Measurements from ENCODE around the gene CFAP126.
A peak's percentile ranks its signal among the peaks of the same experiment; 100 is the strongest.

Gene CFAP126

DNA sequence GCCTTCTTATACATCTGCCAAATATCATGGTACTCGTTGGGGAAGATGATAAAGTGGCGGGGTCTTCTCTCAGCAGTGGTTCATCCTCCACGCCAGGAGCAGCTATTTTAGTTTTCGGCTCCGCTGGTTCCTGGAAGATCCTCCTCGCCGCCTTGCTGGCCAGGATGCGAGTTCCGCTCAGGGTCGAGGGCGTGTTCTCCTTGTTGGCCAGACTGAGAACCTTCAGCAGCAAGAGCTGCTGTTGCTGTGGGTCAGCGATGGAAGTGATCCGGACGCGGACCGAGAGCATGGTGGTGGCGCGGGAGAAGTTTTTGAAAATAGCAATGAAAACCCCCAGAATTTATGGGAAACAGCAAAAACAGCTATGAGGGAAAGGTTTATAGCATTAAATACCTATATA is 11.4 kb upstream of the CFAP126 start:
- no peak for DNase-seq

DNA sequence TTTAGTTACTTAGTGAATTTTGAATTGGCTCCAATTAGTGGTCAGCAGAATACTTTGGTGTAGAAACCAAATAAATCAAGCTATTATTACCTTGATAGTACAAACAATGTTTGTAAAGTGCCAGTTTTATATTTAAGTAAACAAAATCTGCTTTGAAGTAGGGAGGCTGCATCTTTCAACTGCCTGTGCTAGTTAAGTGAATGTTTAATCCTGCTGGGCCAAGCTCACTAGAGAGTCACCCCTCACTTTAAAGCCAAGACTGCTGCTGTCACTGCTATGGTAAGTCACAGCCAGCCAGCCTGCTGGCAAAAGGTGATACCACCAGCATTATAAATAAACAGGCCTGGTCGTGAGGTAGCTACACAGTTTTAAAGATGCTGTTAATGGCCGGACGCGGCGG is 10.3 kb upstream of the CFAP126 start:
- no peak for DNase-seq

DNA sequence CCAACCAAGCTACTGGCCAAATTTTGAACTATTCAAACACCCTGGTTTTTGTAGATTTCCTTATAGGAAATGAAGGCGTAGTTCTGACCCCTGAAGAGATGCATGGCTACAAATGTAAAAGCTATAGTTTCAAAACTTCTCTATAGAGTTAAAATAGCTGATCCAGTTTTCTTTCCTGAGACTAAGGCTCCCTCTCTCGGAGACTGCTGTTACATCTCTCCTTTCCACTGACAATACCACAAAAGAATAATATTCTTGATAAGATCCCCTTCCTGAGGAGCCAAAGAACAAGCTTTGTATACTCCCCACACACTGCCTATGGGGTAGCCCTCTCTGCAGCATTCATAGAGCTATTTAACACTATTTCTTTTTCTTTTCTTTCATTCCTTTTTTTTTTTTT is 6.7 kb upstream of the CFAP126 start:
- no peak for DNase-seq

- no peak for DNase-seq
Observed at GRCh38 chr1:161373442-161373841, 5.8 kb upstream of the CFAP126 start.

GRCh38 chr1:161365207-161365606 is 2.5 kb downstream of the CFAP126 start:
- DNase-seq: no peak

DNA sequence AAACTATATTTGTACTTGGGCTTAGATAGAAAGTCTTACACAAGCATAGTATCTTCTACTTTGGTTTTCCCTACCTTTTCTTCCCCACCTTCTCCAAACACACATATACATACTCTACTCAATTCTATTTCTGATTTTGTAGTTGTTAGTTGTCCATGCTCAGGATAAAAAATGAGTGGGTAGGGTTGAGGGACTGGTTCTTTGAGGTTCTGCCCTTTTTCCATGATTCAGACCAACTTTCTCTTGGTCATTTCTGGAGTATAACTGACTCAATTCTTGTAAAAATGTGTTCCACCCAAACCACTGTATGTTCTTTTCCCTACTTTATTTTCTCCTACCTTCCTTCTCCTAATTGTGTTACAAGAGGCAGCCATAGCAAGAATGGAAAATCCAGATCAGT is 3.3 kb downstream of the CFAP126 start:
- no peak for DNase-seq

DNA sequence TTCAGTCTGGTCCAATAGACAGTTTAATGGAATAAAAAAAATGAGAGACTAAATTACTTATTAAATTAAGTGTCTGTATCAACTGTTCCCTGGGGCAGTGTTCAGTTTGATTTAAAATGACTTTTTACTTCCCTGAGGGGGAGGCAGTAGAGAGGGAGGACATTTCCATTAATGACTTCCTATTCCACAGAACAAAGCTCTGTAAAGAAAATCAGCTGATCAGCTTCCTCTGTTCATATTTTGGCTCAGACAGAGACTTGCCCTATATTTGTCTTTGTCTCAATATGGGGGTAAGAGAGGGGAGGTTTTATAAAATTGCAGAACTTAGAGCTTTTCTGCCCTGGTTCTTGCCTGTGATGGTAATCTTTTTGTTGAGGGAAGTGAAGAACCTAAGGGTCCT is 8.4 kb downstream of the CFAP126 start:
- no peak for DNase-seq

GRCh38 chr1:161357073-161357472 is 10.6 kb downstream of the CFAP126 start:
- DNase-seq: no peak

GRCh38 chr1:161351482-161351881 is 16.2 kb downstream of the CFAP126 start:
- DNase-seq: peak; percentile 34

GRCh38 chr1:161350671-161351070 is 17.0 kb downstream of the CFAP126 start:
- DNase-seq: no peak

DNA sequence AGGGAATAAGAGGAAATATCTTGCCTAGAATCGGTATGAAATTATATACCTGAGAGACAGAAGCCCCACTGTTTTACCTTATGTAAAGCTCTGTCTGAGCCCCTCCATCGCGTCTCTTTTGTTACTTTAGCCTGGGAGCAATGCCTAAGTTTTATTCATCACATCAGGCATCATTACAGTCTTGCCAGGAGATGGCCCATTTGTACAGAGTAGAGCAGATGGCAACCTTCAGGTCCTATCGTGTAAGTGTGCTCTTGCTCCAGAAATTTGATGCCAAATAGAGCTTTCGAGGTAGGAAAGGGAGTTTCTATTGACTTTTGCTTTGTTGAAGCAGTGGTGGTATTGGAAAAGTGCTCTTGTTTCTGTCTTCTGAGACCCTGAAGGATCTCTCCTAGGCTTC is 24.9 kb downstream of the CFAP126 start:
- DNase-seq: no peak

- DNase-seq: no peak
Observed at GRCh38 chr1:161342177-161342576, 25.5 kb downstream of the CFAP126 start.

GRCh38 chr1:161335796-161336195 is 31.9 kb downstream of the CFAP126 start:
- DNase-seq: no peak

- no peak for DNase-seq
Observed at GRCh38 chr1:161333166-161333565, 34.5 kb downstream of the CFAP126 start.

DNA sequence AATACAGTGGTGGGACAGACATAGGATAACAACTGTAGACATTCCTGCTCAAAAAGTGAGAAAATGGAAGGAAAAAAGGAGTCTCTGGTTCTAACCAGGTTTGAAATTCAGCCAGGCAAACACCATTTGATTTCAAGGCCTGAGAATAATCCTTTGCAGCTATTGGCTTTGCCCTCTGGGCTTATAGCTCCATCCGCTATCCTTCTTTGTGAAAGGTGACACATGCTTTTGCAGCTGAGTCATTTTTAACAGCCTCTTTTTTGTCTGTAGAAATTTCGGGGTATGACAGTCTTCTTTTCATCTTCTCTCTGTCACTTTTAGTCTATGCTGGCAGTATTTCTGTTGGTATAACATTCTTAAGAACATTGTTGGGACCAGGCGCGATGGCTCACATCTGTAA is 37.3 kb downstream of the CFAP126 start:
- DNase-seq: no peak

DNA sequence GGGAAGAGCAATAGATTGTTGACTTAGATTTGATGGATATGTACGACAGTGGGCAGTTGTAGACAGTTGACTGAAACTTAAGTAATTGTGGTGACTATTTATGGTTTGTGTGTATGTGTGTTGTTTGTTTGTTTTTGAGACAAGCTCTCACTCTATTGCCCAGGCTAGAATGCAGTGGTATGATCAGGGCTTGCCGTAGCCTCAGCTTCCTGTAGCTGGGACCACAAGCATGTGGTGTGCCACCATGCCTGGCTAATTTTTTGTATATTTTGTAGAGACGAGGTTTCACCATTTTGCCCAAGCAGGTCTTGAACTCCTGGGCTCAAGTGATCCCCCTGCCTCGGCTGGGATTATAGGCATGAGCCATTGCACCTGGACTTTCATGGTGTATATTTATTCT is 43.7 kb downstream of the CFAP126 start:
- DNase-seq: no peak

- DNase-seq: peak; percentile 18
Observed at GRCh38 chr1:161315841-161316674, 51.6 kb downstream of the CFAP126 start.
